CD4-positive, alpha-beta T cell treated with Interleukin-6 at 100 ng/mL for 8 hours (primary cell): ENCODE data around the gene DPF3.

ENCODE experiments used
- DNase-seq: peaks from one replicate; pipeline ENCODE4 v3.0.0-alpha.2; 2020; ENCODE audit warnings: mixed read lengths, low spot score

The DPF3 gene

GRCh38 chr14:72839753-72840607 lies 53.9 kb downstream of the DPF3 start:
- DNase-seq: no peak

- no peak for DNase-seq
These were observed 54.5 kb downstream of the DPF3 start for GRCh38 chr14:72839351-72839750.

- no peak for DNase-seq
These were observed 57.8 kb downstream of the DPF3 start for GRCh38 chr14:72836085-72836484.

- no peak for DNase-seq
These were observed 60.7 kb downstream of the DPF3 start for GRCh38 chr14:72833174-72833573.

- DNase-seq: no peak
These were observed 62.9 kb downstream of the DPF3 start for GRCh38 chr14:72830786-72831594.

- no peak for DNase-seq
These were observed 63.5 kb downstream of the DPF3 start for GRCh38 chr14:72830356-72830755.

GRCh38 chr14:72828604-72829003 lies 65.3 kb downstream of the DPF3 start:
- DNase-seq: no peak

GRCh38 chr14:72826039-72826438 lies 67.9 kb downstream of the DPF3 start:
- DNase-seq: no peak

GRCh38 chr14:72825486-72825885 lies 68.4 kb downstream of the DPF3 start:
- DNase-seq: no peak

GRCh38 chr14:72824051-72824450 lies 69.8 kb downstream of the DPF3 start:
- no peak for DNase-seq

GRCh38 chr14:72822946-72823611 lies 70.8 kb downstream of the DPF3 start:
- no peak for DNase-seq

- DNase-seq: no peak
These were observed 74.9 kb downstream of the DPF3 start for GRCh38 chr14:72818998-72819397.

- DNase-seq: no peak
These were observed 77.6 kb downstream of the DPF3 start for GRCh38 chr14:72816287-72816686.

GRCh38 chr14:72815430-72815829 lies 78.5 kb downstream of the DPF3 start:
- no peak for DNase-seq

GRCh38 chr14:72812292-72812851 lies 81.5 kb downstream of the DPF3 start:
- DNase-seq: no peak

- peak; percentile 33 for DNase-seq
These were observed 83.7 kb downstream of the DPF3 start for GRCh38 chr14:72810201-72810600.

- DNase-seq: no peak
These were observed 84.8 kb downstream of the DPF3 start for GRCh38 chr14:72809063-72809462.

- no peak for DNase-seq
These were observed 85.3 kb downstream of the DPF3 start for GRCh38 chr14:72808564-72808963.

GRCh38 chr14:72802588-72802946 lies 91.3 kb downstream of the DPF3 start:
- no peak for DNase-seq

GRCh38 chr14:72801836-72802587 lies 91.9 kb downstream of the DPF3 start:
- DNase-seq: no peak

GRCh38 chr14:72801381-72801812 lies 92.5 kb downstream of the DPF3 start:
- no peak for DNase-seq
